AG09309 (cell line): ENCODE results near the gene ERI3.

Experiments
- DNase-seq: peaks from one replicate; pipeline ENCODE4 v3.0.0-alpha.2; 2010; ENCODE audit warnings: low read depth
- H3K4me3 ChIP-seq: 2 replicates; pipeline ENCODE4 v1.5.1; 2011; ENCODE audit warnings: mild to moderate bottlenecking, low read depth, low read length, moderate library complexity; ENCODE audit not compliant: control insufficient read depth
- CTCF ChIP-seq: IDR thresholded peaks from 2 replicates; pipeline ENCODE4 v1.5.1; 2011; ENCODE audit warnings: mild to moderate bottlenecking, low read depth, low read length, inconsistent platforms; ENCODE audit not compliant: insufficient read depth, control insufficient read depth; ENCODE audit errors: missing control alignments

ERI3 gene

GRCh38 chr1:44297695-44298400, 57.2 kb downstream of the ERI3 start:
- no peak for DNase-seq
- no peak for TF ChIP-seq CTCF
- no peak overlapping the region for H3K4me3 ChIP-seq

GRCh38 chr1:44296806-44297205, 58.3 kb downstream of the ERI3 start:
- H3K4me3 ChIP-seq, result no peak overlapping the region
- no peak for TF ChIP-seq CTCF
- no peak for DNase-seq

- no peak overlapping the region for H3K4me3 ChIP-seq
- no peak for DNase-seq
- TF ChIP-seq CTCF, result no peak
These were observed 59.0 kb downstream of the ERI3 start for GRCh38 chr1:44296086-44296485.

GRCh38 chr1:44294588-44295007, 60.5 kb downstream of the ERI3 start:
- peak; percentile 63 for TF ChIP-seq CTCF
- DNase-seq, result peak; percentile 80
- H3K4me3 ChIP-seq, result no peak overlapping the region

GRCh38 chr1:44293761-44294315, 61.2 kb downstream of the ERI3 start:
- DNase-seq, result no peak
- TF ChIP-seq CTCF, result no peak
- H3K4me3 ChIP-seq, result no peak overlapping the region

GRCh38 chr1:44292651-44293050, 62.4 kb downstream of the ERI3 start:
- DNase-seq, result no peak
- no peak overlapping the region for H3K4me3 ChIP-seq
- no peak for TF ChIP-seq CTCF
